ENCODE results near the gene PPP6R3. TPM values are rescaled to one million over a fixed set of nuclear protein-coding genes. Genes with fewer than 3 reads are reported as not detected.

Gene PPP6R3
- total and polyA plus RNA-seq, 2 of the 8 experiments (the other 6 are each of a cell fraction or from before 2014, with no cell fraction given), result 44.6 to 150 TPM

GRCh38 chr11:68521969-68522652, 61.6 kb downstream of the PPP6R3 start:
- H3K4me2 ChIP-seq (ENCODE audit: insufficient read depth in 1 of 2, low read depth in 2 of 2, low read length in 2 of 2), result no peak overlapping the region
- H4K91ac ChIP-seq (replicated peaks; ENCODE audit: insufficient read length, low read length), result no peak overlapping the region
- H2AK5ac ChIP-seq (ENCODE audit: low read depth, low read length), result no peak overlapping the region
- H2BK5ac ChIP-seq (ENCODE audit: low read depth, low read length), result no peak overlapping the region
- peaks cover 0 to 88% of the 10 kb centered on the region in 2 experiments; a peak in 3 of 4 replicates for H3K79me2 ChIP-seq (ENCODE audit: control insufficient read depth in 1 of 2, insufficient read depth in 2 of 2, low read length in 2 of 2)
- CTCF ChIA-PET (ENCODE audit: partially characterized antibody), result interaction anchor here (0.9 kb wide), 1 partner anchor 62 kb away, joined by 4 read pairs; no protein-coding TSS in a partner anchor
- no peak for FAIRE-seq
- WGBS, 2 experiments (ENCODE audit: extremely low coverage in 1 of 2, insufficient coverage in 1 of 2, insufficient read length in 1 of 2, insufficient replicate concordance in 2 of 2, low coverage in 1 of 2, low lambda C conversion rate in 2 of 2, missing lambda C conversion rate in 1 of 2), result 92% methylated on average over 4 of the region's 4 CpGs; no CpG with 5 or more reads in 1 of the 2 experiments
- H4K20me1 ChIP-seq (replicated peaks in 1 of 2; ENCODE audit: control insufficient read depth in 1 of 2, insufficient read depth in 2 of 2, low read length in 2 of 2), result peaks cover 10 to 14% of the 10 kb centered on the region in 2 experiments
- POLR2A ChIA-PET (ENCODE audit: partially characterized antibody), result interaction anchor here (1.3 kb wide), 1 partner anchor 10 kb away, joined by 3 read pairs; no protein-coding TSS in a partner anchor
- H3K4me1 ChIP-seq (replicated peaks in 1 of 4; ENCODE audit: control insufficient read depth in 3 of 4, insufficient read depth in 4 of 4, low read length in 3 of 4), result peaks cover 0 to under 1% (median 0%) of the 10 kb centered on the region in 4 experiments; a peak in 2 of 7 replicates
- H3K18ac ChIP-seq (ENCODE audit: extremely low read depth, low read length), result no peak overlapping the region
- no peak overlapping the region for H3K23ac ChIP-seq (ENCODE audit: insufficient read length)
- H3K27me3 ChIP-seq (replicated peaks in 1 of 4; ENCODE audit: control insufficient read depth in 3 of 4, extremely low read depth in 1 of 4, insufficient read depth in 3 of 4, low read length in 3 of 4), result no peaks in the 10 kb centered on the region
- H3K4me3 ChIP-seq (ENCODE audit: extremely low read depth in 1 of 4, insufficient read depth in 2 of 4, low read depth in 3 of 4, low read length in 4 of 4), result no peak overlapping the region
- peaks cover 9 to 57% (median 23%) of the 10 kb centered on the region in 4 experiments for H3K36me3 ChIP-seq (ENCODE audit: control insufficient read depth in 2 of 4, insufficient read depth in 4 of 4, low read length in 3 of 4)
- H2BK120ac ChIP-seq (replicated peaks; ENCODE audit: low read depth, low read length), result no peak overlapping the region
- no peak overlapping the region for H3K9ac ChIP-seq (replicated peaks in 1 of 4; ENCODE audit: extremely low read depth in 1 of 4, low read depth in 3 of 4, low read length in 3 of 4)
- no peaks in the 10 kb centered on the region for H3K23me2 ChIP-seq (ENCODE audit: low read depth, low read length)
- no peak overlapping the region for H4K5ac ChIP-seq (ENCODE audit: insufficient read length, low read depth, low read length)
- H3K56ac ChIP-seq (replicated peaks; ENCODE audit: insufficient read length, low read depth, low read length), result no peak overlapping the region
- H3K27ac ChIP-seq (ENCODE audit: low read depth, low read length), result no peak overlapping the region
- H2BK20ac ChIP-seq (ENCODE audit: low read length), result no peak overlapping the region
- H3K79me1 ChIP-seq (ENCODE audit: low read depth, low read length), result peaks cover 12% of the 10 kb centered on the region; the same call in 1 of the 2 replicates
- no peak overlapping the region for H4K8ac ChIP-seq (ENCODE audit: extremely low read depth, insufficient read depth, low read length)
- H2BK12ac ChIP-seq (ENCODE audit: low read depth, low read length), result no peak overlapping the region
- H3K14ac ChIP-seq (ENCODE audit: insufficient read length), result no peak overlapping the region
- H2AFZ ChIP-seq (ENCODE audit: low read length), result no peak overlapping the region
- no peak overlapping the region for H3K4ac ChIP-seq (replicated peaks; ENCODE audit: insufficient read length, low read depth, low read length)
- no peaks in the 10 kb centered on the region for H3K9me3 ChIP-seq (ENCODE audit: insufficient read depth in 2 of 2, low read depth in 1 of 2, low read length in 1 of 2)
- no peak overlapping the region for H2BK15ac ChIP-seq (ENCODE audit: low read length)
- DNase-seq (ENCODE audit: low read depth in 1 of 2, low spot score in 2 of 2), result no peak
- TF ChIP-seq EP300 (IDR thresholded peaks at IDR 0.05; ENCODE audit: borderline replicate concordance in 1 of 2, low read depth in 2 of 2, low read length in 2 of 2), result no peak
- no peak for TF ChIP-seq EGR1 (IDR thresholded peaks at IDR 0.05; ENCODE audit: borderline replicate concordance, low read depth, low read length)
- no peak for TF ChIP-seq TCF12 (IDR thresholded peaks at IDR 0.05; ENCODE audit: low read depth, low read length)
- no peak for TF ChIP-seq RFX5 (IDR thresholded peaks at IDR 0.05; ENCODE audit: borderline replicate concordance, low read depth, low read length)
- no peak for TF ChIP-seq ZNF274 (IDR thresholded peaks at IDR 0.05; ENCODE audit: borderline replicate concordance, extremely low read depth, low read length)
- TF ChIP-seq, protein P1, sequence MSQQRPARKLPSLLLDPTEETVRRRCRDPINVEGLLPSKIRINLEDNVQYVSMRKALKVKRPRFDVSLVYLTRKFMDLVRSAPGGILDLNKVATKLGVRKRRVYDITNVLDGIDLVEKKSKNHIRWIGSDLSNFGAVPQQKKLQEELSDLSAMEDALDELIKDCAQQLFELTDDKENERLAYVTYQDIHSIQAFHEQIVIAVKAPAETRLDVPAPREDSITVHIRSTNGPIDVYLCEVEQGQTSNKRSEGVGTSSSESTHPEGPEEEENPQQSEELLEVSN (IDR thresholded peaks at IDR 0.05), result no peak
- no peak for TF ChIP-seq CBX8 (IDR thresholded peaks at IDR 0.05; ENCODE audit: borderline replicate concordance, low read depth, low read length)
- TF ChIP-seq NANOG (IDR thresholded peaks at IDR 0.05; ENCODE audit: insufficient read depth, low read depth, low read length, poor library complexity, severe bottlenecking), result no peak
- no peak for TF ChIP-seq MAFK (IDR thresholded peaks at IDR 0.05; ENCODE audit: low read depth, low read length)
- TF ChIP-seq HDAC6 (IDR thresholded peaks at IDR 0.05; ENCODE audit: low read depth, low read length), result no peak
